ENCODE measurements around the gene OR6M1. TPM values are rescaled to one million over a fixed set of nuclear protein-coding genes. Genes with fewer than 3 reads are reported as not detected.

Gene OR6M1, protein sequence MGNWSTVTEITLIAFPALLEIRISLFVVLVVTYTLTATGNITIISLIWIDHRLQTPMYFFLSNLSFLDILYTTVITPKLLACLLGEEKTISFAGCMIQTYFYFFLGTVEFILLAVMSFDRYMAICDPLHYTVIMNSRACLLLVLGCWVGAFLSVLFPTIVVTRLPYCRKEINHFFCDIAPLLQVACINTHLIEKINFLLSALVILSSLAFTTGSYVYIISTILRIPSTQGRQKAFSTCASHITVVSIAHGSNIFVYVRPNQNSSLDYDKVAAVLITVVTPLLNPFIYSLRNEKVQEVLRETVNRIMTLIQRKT
- total RNA-seq (not detected), polyA plus RNA-seq (not detected)
- long read RNA-seq, donor 1: 0 reads
- long read RNA-seq, donor 2: 0 reads
- long read RNA-seq, donor 3: 0 reads

DNA sequence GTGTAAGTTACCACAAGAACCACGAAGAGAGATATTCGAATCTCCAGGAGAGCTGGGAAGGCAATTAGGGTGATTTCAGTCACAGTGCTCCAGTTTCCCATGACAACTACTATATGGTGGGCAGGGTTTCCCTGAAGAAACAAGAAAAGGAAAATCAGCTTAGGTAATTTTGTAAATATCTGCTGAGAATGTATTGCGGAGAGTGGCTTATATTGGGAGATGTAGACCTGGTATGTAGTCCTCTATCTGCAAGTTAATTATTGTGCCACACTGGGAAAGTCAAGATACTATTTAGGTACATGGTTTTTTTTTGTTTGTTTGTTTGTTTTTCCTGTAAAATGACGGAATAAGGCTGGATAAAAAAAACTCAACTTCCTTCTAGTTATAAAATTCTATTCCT, at the start of gene OR6M1:
Gene OR6M1, minus strand, starts transcription at position 101 of the 400 bp plus-strand sequence. Its CDS starts 0 bp downstream, at position 101.
- intact Hi-C loops (cut with DNase I): no loop called here
- Histone ChIP-seq H3K4me1 (no peaks in the 10 kb centered on the region), H3K27ac (no peak within 1 kb of the TSS), H3K9me3 (no peaks in the 10 kb centered on the region), H3K4me3 (no peak within 1 kb of the TSS), H3K36me3 (no peaks in the 10 kb centered on the region), H3K27me3 (no peaks in the 10 kb centered on the region)
- 54 to 70% methylated on average over 4 of the region's 4 CpGs for WGBS, 2 donors
- DNase-seq (no peak), ATAC-seq (no peak)
- TF ChIP-seq, protein P1, sequence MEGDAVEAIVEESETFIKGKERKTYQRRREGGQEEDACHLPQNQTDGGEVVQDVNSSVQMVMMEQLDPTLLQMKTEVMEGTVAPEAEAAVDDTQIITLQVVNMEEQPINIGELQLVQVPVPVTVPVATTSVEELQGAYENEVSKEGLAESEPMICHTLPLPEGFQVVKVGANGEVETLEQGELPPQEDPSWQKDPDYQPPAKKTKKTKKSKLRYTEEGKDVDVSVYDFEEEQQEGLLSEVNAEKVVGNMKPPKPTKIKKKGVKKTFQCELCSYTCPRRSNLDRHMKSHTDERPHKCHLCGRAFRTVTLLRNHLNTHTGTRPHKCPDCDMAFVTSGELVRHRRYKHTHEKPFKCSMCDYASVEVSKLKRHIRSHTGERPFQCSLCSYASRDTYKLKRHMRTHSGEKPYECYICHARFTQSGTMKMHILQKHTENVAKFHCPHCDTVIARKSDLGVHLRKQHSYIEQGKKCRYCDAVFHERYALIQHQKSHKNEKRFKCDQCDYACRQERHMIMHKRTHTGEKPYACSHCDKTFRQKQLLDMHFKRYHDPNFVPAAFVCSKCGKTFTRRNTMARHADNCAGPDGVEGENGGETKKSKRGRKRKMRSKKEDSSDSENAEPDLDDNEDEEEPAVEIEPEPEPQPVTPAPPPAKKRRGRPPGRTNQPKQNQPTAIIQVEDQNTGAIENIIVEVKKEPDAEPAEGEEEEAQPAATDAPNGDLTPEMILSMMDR (IDR thresholded peaks at IDR 0.05): no peak

DNA sequence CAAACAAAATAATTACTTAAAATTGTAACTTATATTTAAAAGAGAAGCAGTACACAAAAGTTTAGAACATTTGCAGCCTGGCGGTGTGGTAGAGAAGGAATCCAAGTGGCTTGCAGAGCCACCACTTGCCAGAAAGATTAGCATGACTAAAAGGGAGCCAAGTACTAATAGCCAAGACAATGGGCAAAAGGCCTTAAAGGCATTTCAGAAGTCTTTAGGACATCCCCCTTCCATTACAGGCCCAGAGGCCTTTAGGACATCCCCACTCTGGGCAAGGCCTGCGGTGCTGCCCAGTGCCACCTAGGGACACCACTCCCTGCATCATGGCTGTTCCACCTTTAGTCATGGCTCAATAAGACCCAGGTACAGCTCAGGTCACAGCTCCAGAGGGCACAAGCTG, 46.9 kb upstream of the OR6M1 start:
- Histone ChIP-seq H3K27ac (no peak overlapping the region), H3K4me1 (no peaks in the 10 kb centered on the region), H3K36me3 (no peaks in the 10 kb centered on the region), H3K4me3 (no peak overlapping the region), H3K27me3 (peaks cover 0 to 6% (median 0%) of the 10 kb centered on the region in 7 donors), H3K9me3 (peaks cover 0 to 9% (median 0%) of the 10 kb centered on the region in 11 donors)
- intact Hi-C loops (cut with DNase I): no loop called here
- TF ChIP-seq, protein P1 (IDR thresholded peaks at IDR 0.05): no peak
- WGBS, 2 donors: 96 to 97% methylated on average over 2 of the region's 2 CpGs
- no peak for DNase-seq
- ATAC-seq: no peak

DNA sequence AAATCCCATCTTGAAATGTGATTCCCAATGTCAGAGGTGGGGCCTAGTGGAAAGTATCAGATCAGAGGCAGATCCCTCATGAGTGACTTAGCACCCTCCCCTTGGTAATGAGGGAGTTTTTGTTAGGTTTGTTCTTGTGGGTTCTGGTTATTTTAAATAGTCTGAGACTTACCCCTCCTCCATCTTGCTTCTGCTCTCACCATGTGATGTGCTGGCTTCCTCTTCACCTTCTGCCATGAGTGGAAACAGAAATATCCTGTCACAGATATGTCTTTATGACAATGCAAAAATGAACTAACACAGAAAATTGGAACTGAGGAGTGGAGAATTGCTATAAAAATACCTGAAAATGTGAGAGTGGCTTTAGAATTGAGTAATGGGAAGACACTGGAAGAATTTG, 46.2 kb upstream of the OR6M1 start:
- ATAC-seq: no peak
- Histone ChIP-seq H3K9me3 (peaks cover 0 to 9% (median 0%) of the 10 kb centered on the region in 11 donors), H3K4me1 (no peaks in the 10 kb centered on the region), H3K4me3 (no peak overlapping the region), H3K27ac (no peak overlapping the region), H3K36me3 (no peaks in the 10 kb centered on the region), H3K27me3 (peaks cover 0 to 6% (median 0%) of the 10 kb centered on the region in 7 donors)
- DNase-seq: no peak
- intact Hi-C loops (cut with DNase I): no loop called here
- TF ChIP-seq, protein P1 (IDR thresholded peaks at IDR 0.05): no peak

DNA sequence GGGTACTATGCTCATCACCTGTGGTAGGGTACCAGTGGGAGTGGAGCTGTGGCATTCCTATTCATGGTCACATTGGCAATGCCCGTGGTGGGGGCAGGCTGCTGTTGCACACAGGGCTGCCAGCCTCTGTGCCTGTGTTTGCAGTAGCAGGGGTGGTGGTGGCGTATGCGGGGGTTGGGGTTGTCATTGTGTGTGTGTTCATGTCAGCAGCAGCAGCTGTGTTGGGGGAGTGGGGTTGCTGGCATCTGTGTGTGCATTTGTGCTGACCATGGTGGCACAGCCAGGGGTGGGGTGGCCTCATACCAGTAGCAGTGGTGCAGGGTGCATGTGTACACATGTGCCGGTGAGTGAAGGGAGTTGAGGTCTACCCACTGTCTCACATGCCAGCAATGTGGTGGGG, 45.0 kb upstream of the OR6M1 start:
- H3K27ac ChIP-seq: no peak overlapping the region
- H3K4me3 ChIP-seq: no peak overlapping the region
- H3K4me1 ChIP-seq: no peaks in the 10 kb centered on the region
- peaks cover 0 to 6% (median 0%) of the 10 kb centered on the region in 7 donors for H3K27me3 ChIP-seq
- ATAC-seq (no peak), DNase-seq (no peak)
- H3K36me3 ChIP-seq: no peaks in the 10 kb centered on the region
- H3K9me3 ChIP-seq: peaks cover 0 to 2% (median 0%) of the 10 kb centered on the region in 11 donors
- 86 to 95% methylated on average over 4 of the region's 4 CpGs for WGBS, 2 donors
- intact Hi-C loops (cut with DNase I): no loop called here
- TF ChIP-seq, protein P1 (IDR thresholded peaks at IDR 0.05): no peak
